Midbrain (tissue), 1 donor: ENCODE results near the gene PLXNA2.

Experiments
- DNase-seq: peaks from one replicate; lab custom pipeline; 2025; lab: John Stamatoyannopoulos, UW

The PLXNA2 gene

DNA sequence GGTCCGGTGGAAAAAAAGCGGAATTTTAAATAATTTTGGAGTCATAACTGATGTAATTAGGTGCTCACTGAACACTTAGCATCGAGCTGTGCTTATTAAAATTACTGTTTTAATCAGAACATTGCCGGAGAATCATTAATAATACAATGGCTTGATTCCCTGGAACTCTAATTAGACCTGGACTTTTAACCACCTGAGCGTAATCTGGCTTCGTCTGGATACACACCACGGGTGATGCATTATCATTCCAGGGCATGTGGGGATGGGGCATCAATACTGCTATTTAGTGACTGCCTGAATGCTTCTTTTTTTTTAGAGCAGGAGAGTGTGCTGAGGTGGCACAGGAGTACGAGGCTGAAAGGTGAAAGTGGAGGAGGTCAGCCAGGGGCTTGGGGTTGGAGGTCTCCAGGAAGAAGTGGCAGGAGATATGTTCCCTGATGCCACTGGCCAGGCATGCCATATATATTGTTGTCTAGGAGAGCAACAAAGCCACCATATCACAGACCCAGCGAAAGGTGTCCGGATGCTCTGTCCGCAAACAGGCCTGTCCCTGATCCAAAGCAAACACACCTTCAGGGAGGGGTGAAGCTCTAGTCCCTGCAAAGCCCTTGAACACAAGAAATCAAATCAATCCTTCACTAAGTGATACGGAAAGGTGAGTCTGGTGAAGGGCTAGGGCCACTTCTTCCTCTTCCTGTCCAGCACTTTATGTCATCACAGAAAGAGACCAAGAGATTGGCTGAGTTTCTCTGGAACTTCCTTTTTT, 125.2 kb downstream of the PLXNA2 start:
- DNase-seq = no peak

DNA sequence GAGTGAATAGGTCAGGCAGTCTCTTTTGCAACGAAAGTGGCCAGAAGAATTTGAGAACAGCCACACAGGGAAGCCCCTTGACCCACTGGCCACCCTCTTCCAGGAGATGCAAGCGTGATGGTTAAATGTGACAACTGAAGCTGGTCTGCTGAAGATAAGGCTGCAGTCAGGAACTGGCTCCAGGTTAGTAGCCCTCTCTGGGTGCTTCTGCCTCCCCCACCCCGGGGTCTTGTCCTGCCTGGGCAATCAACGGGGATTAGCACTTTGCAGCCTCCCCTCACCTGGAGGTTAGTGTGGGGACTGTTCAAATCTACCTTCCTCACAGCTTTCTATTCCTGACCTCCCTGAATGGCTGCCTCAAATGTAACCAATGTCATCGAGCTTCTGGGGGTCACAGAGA, 125.9 kb downstream of the PLXNA2 start:
- DNase-seq = no peak

DNA sequence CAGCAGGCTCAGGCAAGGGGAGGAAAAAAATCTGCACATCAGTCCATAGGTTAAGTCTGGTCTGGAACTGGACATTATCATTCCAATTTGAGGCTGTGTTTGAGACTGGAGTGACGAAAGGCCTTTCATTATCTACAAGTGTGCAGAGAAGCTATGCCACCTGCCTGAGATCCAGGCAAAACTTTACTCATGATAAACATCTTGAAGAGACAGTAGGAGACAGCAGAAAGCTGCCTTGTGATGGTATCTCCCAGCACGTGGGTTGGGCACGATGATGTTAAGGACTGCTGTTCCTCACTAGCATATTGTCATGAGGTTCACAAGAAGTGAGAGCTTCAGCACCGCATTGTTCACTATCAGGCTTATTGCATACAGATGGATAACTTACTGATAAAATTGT, 126.4 kb downstream of the PLXNA2 start:
- no peak for DNase-seq

DNA sequence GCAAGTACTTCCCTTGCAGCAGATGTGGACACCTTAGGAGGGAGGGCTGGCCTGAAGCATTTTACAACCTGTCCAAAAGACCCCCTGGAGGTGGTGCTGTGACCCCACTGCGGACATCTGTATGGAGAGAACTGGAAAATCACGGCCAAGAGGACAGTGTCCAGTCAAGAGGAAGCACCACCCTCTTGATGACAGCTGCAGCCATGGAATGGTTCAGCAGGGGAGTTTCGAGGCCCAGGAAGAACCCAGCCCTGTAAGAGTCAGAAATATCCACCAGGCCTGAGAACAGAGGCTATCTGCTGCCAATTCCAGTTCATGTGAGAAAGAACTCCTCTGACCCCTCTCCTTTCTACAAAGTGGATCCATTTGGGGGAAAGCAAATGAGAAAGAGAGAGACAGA, 126.8 kb downstream of the PLXNA2 start:
- no peak for DNase-seq

DNA sequence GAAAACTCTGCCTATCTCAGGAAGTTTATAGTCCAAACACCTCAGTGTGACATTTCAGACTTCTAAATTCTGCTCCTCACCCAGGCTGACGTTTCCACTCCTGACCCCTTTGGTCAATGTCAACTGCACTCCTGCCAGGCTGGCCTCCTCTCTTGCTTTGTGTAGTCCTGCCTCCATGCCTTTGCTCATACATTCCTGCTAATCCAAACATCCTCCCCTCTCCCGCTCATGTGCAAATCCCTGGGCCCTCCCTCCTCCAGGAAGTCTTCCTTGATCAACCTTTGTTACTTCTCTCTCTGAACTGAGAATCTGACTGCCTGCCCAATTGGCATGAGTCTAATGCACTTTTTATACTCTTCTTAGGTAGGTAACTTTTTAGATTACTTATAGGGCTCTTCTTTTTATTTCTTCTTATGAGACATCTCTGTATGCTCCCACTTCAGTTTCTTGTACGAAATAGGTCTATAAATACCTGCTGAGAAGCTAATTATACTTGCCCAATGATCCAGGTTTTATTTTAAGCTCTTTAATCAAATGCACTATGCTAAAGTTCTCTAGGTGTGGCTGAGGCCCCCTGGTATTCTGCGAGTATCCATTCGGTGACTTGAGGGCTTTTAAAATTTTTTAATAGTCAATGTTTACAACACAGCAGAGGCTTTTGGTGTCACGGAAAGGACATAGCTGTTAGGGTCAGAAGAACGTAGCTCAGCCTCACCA, 128.1 kb downstream of the PLXNA2 start:
- DNase-seq = no peak

DNA sequence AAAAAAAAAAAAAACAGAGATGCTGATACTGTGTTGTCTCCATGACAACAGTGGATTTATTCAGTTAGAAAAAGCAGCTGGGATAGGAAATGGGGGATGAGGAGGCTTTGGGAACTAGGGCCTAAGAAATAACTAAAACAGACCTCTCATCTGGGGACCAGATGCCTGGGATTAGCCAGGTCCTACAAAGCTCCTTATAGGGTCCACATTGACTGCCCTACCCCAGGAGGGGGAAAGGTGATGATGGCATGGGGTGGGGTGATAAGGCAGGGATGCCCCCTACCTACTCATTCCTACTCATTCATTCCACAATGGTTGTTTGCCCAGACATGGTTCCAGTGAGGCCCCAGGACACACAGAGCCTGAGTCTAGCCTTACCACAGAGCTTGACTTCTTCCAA, 131.2 kb downstream of the PLXNA2 start:
- DNase-seq = no peak

DNA sequence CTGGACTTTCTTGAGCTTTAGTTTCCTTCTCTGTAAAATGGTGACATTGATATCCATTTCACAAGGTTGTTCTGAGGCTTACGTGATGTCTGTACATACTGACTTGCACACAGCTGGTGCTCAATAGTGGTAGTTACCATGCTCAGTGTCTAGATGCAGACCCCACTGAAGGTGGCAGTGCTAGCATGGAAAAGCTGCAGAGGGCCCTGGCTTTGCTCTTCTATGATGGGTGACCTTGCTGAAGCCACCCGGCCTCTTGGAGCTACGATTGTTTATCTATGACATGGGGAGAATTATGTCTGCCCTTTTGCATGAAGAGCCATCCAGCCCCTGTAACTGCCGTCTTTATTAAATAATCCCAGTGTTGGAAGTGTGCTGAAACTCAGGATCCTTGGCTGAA, 131.8 kb downstream of the PLXNA2 start:
- no peak for DNase-seq

DNA sequence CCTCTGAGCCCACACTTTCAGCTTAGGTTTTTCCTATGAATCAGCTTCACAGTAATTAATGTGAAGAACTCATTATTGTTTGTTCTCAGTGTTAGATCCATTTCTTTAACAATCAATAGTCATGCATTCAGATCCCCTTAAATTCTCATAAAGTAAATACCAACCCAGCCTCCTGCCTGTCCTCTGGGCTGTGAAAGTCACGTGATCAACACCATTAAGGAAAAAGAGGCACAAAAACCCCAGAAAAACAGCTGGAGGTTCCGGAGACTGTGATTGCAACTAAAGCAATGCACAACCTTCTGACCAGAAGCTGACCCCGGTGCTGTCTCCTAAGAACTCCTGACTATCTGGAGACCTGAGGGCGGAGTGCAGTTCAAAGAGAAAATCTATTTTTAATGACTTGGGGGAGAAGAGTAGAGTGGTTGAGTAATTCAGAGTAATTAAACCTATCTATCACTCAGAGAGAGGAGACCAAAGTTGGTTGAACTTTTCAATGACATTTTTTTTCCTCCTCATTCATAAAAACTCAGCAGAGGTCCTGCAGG, 132.5 kb downstream of the PLXNA2 start:
- no peak for DNase-seq

DNA sequence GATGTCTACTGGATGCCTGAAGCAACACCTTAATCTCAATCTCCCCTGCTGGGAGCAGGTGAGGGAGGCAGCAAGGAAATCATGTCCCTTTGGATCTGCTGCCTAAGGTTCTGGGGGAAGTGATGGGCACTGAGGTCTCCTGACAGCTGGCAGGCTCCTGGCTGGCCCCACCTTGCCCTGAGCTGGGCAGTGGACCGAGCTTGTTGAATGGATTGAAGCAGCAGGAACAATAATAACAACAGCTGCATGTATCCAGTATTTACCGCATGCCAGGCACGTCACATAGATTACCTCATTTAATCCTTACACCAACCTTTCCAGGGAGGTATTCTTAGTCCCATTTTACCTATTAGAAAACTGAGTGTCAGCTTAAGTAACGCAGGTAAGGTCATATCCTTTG, 133.9 kb downstream of the PLXNA2 start:
- no peak for DNase-seq

DNA sequence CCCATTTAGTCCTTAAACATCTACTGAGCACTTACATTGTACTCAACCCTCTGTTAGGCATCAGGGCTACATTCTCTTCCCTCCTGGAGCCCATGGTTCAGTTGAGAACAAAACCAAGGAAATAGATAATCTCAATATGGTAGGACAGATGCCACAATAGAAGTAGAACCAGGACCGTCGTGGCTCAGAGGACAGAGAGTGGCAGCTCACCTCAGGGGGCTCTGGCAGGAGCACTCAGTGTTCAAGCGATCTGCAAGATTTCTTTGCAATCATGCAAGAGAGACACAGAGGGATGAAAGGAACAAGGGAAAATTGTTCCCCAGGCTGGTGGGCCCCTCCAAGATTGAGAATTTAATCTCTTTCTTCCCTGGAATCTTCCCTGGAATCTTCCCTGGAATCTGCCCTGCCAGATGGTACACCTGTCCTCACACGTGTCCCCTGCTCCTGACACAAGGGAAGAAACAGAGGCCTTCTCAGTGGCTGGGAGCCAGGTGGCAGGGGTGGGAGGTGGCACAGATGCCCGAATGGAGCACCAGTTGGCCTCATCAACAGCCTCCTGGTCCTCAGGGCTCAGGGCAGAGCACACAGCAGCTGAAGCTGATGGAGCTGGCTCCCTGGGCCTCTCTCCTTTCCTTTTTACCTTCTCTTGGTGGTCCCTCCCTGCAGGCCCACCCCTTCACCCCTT, 135.4 kb downstream of the PLXNA2 start:
- DNase-seq = no peak

DNA sequence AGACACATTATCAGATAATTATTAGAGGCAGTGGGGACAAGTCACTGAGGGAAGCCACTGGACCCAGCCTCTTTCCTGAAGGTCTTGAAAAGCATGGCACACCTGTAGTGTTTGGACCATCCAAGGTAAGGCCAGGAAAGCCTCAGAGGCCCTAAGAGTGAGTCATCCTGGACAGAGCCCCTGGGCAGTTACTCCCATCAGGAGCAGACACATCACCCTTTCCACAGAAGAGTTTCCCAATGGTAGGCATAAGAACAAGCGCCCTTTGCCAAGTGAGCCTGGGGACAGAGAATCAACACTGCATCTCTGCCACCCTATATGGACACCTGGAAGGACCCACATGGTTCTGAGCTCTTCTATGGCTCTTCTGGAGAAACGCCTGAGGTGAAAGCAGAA, 136.0 kb downstream of the PLXNA2 start:
- DNase-seq = no peak

DNA sequence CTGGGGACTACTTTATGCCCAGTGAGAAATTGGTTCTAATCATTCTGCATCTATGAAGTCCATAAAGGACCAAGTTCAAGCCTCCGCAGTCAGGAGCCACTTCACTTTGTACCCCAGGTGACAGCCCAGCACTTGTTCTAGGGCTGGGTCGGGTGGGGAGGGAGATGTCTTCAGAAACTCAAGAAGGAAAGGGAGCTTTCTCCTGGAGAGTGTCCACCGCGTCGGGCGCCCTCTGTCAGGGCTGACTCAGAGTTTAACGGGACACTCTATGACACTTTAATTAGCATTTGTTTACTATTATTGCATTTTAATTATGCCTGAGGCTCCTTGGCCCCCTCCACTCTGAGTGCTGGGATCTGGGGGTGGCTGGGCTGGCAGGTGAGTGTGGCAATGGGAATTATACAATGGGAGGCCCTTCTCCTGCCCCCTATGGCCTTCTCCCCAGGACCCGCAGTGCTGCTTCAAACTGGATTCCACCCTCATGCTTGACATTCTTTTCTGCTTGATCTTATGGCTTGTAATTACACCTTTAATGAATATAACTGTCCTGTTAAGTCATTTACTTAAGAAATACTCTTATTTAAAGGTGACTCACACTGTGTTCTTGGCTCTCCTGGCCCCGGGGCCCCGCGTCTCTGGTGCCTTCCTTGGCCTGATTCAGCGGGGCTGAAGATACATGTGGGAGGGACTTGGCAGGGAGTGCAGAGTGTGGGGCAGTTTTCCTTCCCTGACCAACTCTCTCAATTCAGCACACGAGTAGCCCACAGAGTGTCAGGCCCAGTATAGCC, 136.6 kb downstream of the PLXNA2 start:
- no peak for DNase-seq

DNA sequence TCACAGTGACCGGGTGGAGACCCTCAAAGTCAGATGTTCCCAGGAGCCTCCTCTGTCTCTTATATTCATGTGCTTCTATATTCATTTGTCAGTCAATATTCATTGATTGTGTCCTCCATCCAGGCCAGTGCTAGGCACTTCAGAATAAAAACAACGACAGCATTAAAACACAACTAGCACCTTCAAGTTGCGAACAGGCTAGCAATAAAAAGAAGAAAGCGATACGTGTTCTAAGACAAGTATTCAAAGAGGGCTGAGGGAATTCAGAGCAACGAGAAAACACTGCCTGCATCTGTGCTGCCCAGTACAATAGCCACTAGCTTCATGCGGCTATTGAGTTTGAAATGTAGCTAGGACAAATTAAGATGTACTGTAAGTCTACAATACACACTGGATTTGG, 138.0 kb downstream of the PLXNA2 start:
- peak; percentile 53 for DNase-seq

DNA sequence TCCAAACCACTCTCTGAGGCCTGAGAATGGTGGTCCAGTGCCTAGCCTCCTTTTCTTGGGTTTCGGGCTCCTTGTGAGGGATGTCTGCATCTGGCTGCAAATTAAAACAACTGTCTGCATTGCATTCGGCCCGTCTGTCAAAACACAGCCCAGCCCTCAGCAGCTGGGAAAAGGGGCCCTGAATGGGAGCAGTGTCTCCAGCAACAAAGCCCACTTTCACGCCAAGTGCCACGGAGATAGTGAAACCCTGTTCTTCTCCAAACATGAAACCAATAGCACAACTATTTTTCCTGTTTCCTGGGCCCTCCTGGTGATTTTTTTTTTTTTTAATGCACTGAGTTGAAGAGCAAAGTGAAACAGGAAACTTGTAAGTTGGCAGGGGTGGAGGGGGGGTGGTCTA, 138.4 kb downstream of the PLXNA2 start:
- DNase-seq = peak; percentile 81

DNA sequence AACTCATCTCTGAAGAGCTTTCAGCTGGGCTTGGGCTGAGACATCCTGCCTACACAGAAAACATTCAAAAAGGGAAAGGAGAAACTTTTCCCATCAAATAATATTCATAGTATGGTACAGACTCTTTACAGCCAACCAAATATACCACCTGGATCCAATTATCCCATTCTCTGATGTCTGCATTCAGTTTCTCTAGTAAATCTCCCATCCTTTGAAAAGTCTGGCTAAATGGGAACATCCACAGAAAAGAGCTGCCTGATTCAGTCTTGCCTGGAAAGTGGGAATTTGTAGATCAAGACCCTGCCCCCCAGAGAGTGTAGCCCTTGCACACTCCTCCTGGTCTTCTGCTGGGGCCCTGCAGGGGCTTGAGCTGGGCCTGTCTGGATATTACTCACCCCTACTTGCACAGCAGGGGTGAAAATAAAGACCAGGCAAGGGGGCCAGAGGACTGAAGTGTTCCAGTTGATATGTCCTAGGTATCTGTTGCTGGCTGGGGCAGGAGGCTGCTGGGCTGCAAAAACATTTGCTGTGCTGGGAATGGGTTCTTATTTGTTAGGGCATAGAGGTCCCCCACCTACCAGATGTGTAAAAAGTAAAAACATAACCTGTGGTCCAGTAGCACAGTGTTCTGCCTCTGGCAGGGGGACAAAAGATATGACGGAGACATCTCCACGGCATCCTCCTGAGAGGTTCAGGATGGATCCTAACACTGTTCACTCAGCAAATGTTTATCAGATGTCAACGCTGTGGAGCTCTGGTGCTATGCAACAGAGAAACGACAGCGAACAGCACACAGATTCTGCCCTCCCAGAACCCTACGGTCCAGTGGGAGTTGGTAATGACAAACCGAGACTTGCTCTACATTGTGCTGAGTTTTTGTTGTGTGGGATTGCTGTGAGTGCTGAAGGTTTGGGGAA, 140.3 kb downstream of the PLXNA2 start:
- DNase-seq = no peak

DNA sequence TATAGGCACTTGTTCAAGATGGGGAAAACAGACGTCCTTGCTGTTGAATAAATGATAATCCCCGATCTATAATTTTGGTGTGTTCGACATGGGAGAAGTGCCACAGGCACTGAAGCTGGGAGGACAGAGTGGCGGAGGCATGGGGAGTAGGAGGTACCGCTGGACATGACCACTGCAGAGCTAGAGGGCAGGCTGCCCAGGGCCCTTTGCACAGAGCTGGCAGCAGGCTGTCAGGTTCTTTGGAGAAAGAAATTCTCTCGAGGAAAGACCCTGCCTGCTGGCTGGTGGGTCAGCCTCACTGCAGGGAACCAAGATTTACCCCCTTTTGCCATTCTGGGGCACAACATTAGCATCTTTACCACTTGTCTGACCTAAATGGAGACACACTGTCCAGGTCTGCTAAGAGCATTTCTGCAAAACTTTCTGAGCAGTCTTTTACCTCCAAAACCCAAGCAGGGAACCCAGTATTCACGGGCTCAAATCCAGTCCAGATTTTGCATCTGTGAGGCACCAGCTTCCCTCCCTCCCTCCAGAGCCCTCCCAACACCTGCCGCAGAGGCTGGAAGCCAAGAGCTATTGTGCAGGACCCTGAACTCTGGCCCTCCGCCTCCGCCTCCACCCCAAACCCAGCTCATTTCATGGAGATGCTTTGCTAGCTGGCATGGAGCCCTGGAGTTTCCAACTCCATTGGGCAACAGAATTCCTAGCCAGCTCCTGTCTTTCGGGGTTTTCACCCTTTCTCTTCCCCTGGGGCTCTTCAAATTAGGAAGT, 142.3 kb downstream of the PLXNA2 start:
- peak; percentile 28 for DNase-seq

DNA sequence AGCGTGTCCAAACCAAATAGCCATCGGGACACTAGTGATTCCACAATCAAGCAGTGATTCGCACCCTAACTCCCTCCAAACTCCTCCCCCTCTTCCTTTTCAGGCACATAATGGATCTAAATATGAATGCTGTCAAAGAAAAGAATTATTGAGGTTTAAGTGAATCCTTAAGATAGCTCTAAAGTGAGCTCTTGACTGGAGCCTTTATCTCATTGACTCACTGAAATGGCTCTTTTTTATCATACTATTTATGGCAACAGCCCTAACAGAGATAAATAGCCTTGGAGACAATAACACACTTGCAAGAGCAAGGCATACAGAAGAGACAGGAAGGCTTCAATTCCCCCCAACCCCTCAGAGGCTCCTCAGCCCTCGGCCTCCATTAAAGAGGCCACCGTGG, 143.3 kb downstream of the PLXNA2 start:
- DNase-seq = no peak

DNA sequence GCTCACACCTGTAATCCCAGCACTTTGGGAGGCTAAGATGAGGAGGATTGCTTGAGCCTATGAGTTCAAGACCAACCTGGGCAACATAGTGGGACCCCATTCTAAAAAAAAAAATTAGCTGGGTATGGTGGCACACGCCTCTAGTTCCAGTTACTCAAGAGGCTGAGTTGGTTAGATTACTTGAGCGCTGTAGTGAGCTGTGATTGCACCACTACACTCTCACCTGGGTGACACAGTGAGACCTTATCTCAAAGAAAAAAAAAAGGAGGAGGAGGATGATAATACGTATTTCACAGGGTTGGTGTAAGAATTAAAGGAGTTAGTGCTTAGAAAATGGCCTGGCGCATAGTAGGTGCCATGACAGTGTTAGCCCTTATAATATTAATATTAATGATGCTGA, 144.1 kb downstream of the PLXNA2 start:
- DNase-seq = no peak

DNA sequence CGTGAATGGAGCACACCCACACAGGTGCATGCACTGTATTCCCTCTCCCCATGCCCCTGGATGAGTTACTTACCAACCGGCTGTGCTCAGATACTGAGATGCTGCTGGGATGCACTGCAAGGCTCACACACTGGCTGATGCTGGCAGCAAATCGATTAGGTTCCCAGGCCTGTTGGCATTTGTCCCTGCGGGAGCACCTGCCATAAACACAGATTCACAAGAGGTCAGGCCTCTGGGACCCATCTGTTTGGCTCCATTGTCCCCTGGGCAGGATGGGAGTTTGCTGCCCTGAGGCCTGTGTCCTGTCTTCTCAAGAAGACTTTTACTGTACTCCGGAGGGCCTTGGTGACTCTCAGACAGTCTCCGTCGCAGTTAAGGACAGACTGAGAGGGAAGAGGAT, 145.4 kb downstream of the PLXNA2 start:
- DNase-seq = no peak
